Sigmoid colon (tissue), 4 donors: ENCODE data around the gene LDLRAD4.

Experiments
- CTCF ChIP-seq, 4 experiments: fragments of 450-650 bp in 3 of 4; fragments of 200-600 bp in 1 of 4; IDR thresholded peaks; one replicate each; pipeline ENCODE4 v1.5.1; 2016 to 2019; ENCODE audit warnings: antibody characterized with exemption in 4 of 4, mild to moderate bottlenecking in 3 of 4, moderate library complexity in 2 of 4
- EP300 ChIP-seq, 4 donors: sonication (generic); formaldehyde crosslinking; IDR thresholded peaks; one replicate each; pipeline ENCODE4 v1.6.1; 2017; ENCODE audit warnings: antibody characterized with exemption in 4 of 4
- POLR2A ChIP-seq, 2 donors: fragments of 450-650 bp; IDR thresholded peaks; one replicate each; pipeline ENCODE4 v1.6.1; 2016; ENCODE audit warnings: antibody characterized with exemption in 2 of 2, mild to moderate bottlenecking in 2 of 2, moderate library complexity in 2 of 2
- POLR2AphosphoS5 ChIP-seq, 4 donors: sonication (generic); formaldehyde crosslinking; IDR thresholded peaks; one replicate each; pipeline ENCODE4 v1.6.1; 2017; ENCODE audit warnings: antibody characterized with exemption in 4 of 4

GRCh38 chr18:13273800-13274199, 55.2 kb downstream of the LDLRAD4 start:
- TF ChIP-seq POLR2AphosphoS5 (IDR thresholded peaks at IDR 0.05) (no peak), CTCF (IDR thresholded peaks at IDR 0.05) (no peak), POLR2A (IDR thresholded peaks at IDR 0.05) (no peak), EP300 (IDR thresholded peaks at IDR 0.05) (no peak)
